Osteoblast (primary cell): ENCODE data around the gene RESP18. TPM values are rescaled to one million over a fixed set of nuclear protein-coding genes. Genes with fewer than 3 reads are reported as not detected.
A peak's percentile ranks its signal among the peaks of the same experiment; 100 is the strongest.

Experiments
- DNase-seq: peaks from one replicate; pipeline ENCODE4 v3.0.0; 2011; ENCODE audit warnings: low spot score, mixed read lengths; ENCODE audit not compliant: insufficient read length; ENCODE audit errors: missing footprints
- H2AFZ ChIP-seq: 2 replicates; pipeline ENCODE4 v1.6.0; 2011; ENCODE audit warnings: mild to moderate bottlenecking, low read length
- H3K27ac ChIP-seq: 2 replicates; pipeline ENCODE4 v1.5.1; 2011; ENCODE audit warnings: mild to moderate bottlenecking, low read depth, low read length, moderate library complexity
- H3K27me3 ChIP-seq: 2 replicates; pipeline ENCODE4 v1.6.0; 2012; ENCODE audit warnings: mild to moderate bottlenecking, control low read depth, inconsistent platforms, low read length, moderate library complexity; ENCODE audit not compliant: insufficient read depth
- H3K36me3 ChIP-seq: 2 replicates; pipeline ENCODE4 v1.5.1; 2011; ENCODE audit warnings: mild to moderate bottlenecking, low read length, control low read depth, moderate library complexity; ENCODE audit not compliant: insufficient read depth
- H3K4me1 ChIP-seq: 2 replicates; pipeline ENCODE4 v1.5.1; 2011; ENCODE audit warnings: mild to moderate bottlenecking, low read length, control low read depth, moderate library complexity; ENCODE audit not compliant: insufficient read depth
- H3K4me2 ChIP-seq: 2 replicates; pipeline ENCODE4 v1.6.0; 2011; ENCODE audit warnings: mild to moderate bottlenecking, low read length; ENCODE audit not compliant: insufficient read depth
- H3K4me3 ChIP-seq: fragments of 200-600 bp; sonication (generic); 3 replicates; pipeline ENCODE4 v1.5.1; 2012; ENCODE audit warnings: mild to moderate bottlenecking, low read length, inconsistent platforms; ENCODE audit not compliant: insufficient read depth
- H3K79me2 ChIP-seq: 2 replicates; pipeline ENCODE4 v1.6.0; 2012; ENCODE audit warnings: mild to moderate bottlenecking, low read length, control low read depth, inconsistent platforms; ENCODE audit not compliant: insufficient read depth
- H3K9me3 ChIP-seq: 2 replicates; pipeline ENCODE4 v1.5.1; 2011; ENCODE audit warnings: low read depth, low read length, control low read depth
- H4K20me1 ChIP-seq: 2 replicates; pipeline ENCODE4 v1.6.0; 2012; ENCODE audit warnings: mild to moderate bottlenecking, low read length, control low read depth; ENCODE audit not compliant: insufficient read depth
- small RNA-seq: library from RNA; depleted of rRNA; stranded (forward); fragments of <200 nt; gene quantifications from one replicate; pipeline ENCODE3, GENCODE V24; 2012
- total RNA-seq: library from RNA; depleted of rRNA; stranded (reverse); fragments of >200 nt; gene quantifications from 2 replicates; pipeline ENCODE4 v1.2.3, GENCODE V29; 2012
- TF ChIP-seq, protein P1 (sequence below): IDR thresholded peaks from 2 replicates; pipeline ENCODE4 v1.5.1; 2011; ENCODE audit warnings: mild to moderate bottlenecking, low read depth, low read length, moderate library complexity; ENCODE audit errors: extremely low read depth

RESP18 gene
- total RNA-seq, 1 donor: not detected

GRCh38 chr2:219279151-219279915 is 53.2 kb downstream of the RESP18 start, which contains the start of gene DNAJB2:
Gene DNAJB2 (plus strand): TSS chr2:219279366. CDS start chr2:219279834, 468 bp downstream.
- H3K4me1 ChIP-seq: peaks cover 31% of the 10 kb centered on the region
- peak within 1 kb of the TSS; percentile 75 for H3K4me3 ChIP-seq
- H3K36me3 ChIP-seq: peaks cover 28% of the 10 kb centered on the region
- H4K20me1 ChIP-seq: peaks cover 2% of the 10 kb centered on the region
- H2AFZ ChIP-seq: peak within 1 kb of the TSS; percentile 40
- peaks cover 15% of the 10 kb centered on the region for H3K79me2 ChIP-seq
- H3K4me2 ChIP-seq: peak within 1 kb of the TSS; percentile 91
- TF ChIP-seq, protein P1, sequence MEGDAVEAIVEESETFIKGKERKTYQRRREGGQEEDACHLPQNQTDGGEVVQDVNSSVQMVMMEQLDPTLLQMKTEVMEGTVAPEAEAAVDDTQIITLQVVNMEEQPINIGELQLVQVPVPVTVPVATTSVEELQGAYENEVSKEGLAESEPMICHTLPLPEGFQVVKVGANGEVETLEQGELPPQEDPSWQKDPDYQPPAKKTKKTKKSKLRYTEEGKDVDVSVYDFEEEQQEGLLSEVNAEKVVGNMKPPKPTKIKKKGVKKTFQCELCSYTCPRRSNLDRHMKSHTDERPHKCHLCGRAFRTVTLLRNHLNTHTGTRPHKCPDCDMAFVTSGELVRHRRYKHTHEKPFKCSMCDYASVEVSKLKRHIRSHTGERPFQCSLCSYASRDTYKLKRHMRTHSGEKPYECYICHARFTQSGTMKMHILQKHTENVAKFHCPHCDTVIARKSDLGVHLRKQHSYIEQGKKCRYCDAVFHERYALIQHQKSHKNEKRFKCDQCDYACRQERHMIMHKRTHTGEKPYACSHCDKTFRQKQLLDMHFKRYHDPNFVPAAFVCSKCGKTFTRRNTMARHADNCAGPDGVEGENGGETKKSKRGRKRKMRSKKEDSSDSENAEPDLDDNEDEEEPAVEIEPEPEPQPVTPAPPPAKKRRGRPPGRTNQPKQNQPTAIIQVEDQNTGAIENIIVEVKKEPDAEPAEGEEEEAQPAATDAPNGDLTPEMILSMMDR: peak; percentile 26
- no peaks in the 10 kb centered on the region for H3K9me3 ChIP-seq
- no peaks in the 10 kb centered on the region for H3K27me3 ChIP-seq
- peak within 1 kb of the TSS; percentile 97 for H3K27ac ChIP-seq
- peak; percentile 100 for DNase-seq

DNA sequence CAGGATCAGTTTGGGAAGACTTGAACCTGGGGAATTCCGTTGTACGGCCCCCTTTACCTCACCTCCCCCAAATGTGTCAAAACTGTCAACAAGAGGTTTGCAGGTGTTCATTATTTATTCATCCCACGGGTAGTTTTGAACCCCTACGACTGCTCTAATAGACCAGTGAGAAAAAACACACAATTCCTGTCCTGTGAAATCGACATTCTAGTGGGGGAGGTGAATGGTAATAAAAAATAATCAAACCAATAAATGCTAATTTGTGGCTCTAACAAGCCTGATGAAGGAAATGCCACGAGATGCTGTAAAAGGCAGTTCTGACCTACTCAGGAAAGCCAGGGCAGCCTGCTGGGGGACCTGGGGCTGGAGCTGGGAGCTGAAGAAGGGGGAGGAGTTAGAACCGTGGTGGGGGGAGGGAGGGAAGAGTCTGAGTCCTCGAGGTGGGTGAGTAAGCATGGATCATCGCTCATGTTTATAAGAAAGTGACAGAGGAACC is 53.8 kb downstream of the RESP18 start:
- peaks cover 2% of the 10 kb centered on the region for H4K20me1 ChIP-seq
- H2AFZ ChIP-seq: peak overlapping the region; percentile 2
- H3K36me3 ChIP-seq: peaks cover 26% of the 10 kb centered on the region
- peak overlapping the region; percentile 97 for H3K27ac ChIP-seq
- TF ChIP-seq, protein P1: no peak
- no peaks in the 10 kb centered on the region for H3K27me3 ChIP-seq
- H3K4me1 ChIP-seq: peaks cover 37% of the 10 kb centered on the region
- peak overlapping the region; percentile 75 for H3K4me3 ChIP-seq
- peaks cover 15% of the 10 kb centered on the region for H3K79me2 ChIP-seq
- H3K9me3 ChIP-seq: no peaks in the 10 kb centered on the region
- H3K4me2 ChIP-seq: peak overlapping the region; percentile 81
- no peak for DNase-seq

DNA sequence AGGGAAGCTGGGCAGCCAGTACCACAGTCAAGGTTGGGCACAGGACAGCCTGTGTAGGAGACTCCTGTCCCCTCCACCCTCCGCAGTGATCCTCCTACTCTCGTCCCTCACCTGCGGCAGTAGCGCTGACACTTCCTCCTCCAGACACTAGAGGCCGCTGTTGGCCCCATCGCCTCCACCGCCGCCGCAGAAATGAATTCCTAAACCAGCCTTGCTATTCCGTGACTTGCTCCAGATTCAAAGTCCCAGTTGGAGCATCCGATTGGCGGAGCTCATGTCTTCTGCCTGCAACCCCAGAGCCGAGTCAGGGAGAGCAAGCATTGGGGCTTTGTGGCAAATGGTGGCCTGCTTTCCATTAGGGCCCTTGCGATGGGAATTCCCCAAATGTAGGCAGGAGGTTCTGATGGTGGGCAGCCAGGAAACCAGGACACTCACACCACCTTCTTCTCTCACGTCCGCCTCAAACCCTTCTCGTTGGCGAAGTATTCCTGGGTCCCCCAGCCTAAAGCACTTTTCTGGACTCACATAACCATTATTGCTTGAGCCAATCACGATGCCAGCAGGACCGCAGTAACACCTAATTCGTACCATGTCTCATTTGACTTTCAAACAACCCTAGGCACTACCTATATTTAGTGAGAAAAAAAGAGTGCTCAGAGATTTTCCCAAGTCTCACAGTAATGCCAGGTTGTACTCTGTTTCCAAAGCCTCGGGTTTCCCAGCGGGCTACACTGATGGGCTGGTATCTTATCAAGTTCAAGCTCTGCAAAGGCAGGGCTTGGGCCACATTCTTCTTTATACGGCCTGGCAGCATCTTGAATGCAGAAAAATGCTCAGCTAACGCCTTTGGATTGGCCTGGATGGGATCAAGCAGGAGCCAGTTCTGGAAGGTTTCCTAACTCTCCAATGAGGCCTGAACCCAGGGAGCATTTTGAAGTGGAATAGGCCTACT is 54.6 kb downstream of the RESP18 start:
- DNase-seq: peak; percentile 92
- peak overlapping the region; percentile 97 for H3K27ac ChIP-seq
- H3K4me1 ChIP-seq: peaks cover 40% of the 10 kb centered on the region
- H3K79me2 ChIP-seq: peaks cover 15% of the 10 kb centered on the region
- H3K36me3 ChIP-seq: peaks cover 22% of the 10 kb centered on the region
- TF ChIP-seq, protein P1: peak; percentile 99
- H3K27me3 ChIP-seq: no peaks in the 10 kb centered on the region
- peak overlapping the region; percentile 81 for H3K4me2 ChIP-seq
- H3K4me3 ChIP-seq: peak overlapping the region; percentile 75
- peaks cover 2% of the 10 kb centered on the region for H4K20me1 ChIP-seq
- peak overlapping the region; percentile 91 for H2AFZ ChIP-seq
- H3K9me3 ChIP-seq: no peaks in the 10 kb centered on the region

Small RNA genes within 50 kb of the gene (small RNA-seq; reads per million reads assigned to genes)
- gene AC053503.3 (not detected), gene MIR153-1 (not detected)

Other genes with a start within 250 kb of the RESP18 start
- 21.7 and 23.0 TPM in 2 replicates for gene NHEJ1, start 171.9 kb downstream of the RESP18 start, total RNA-seq
- 1.4 and 1.5 TPM in 2 replicates for gene SLC23A3, start 162.7 kb downstream of the RESP18 start, total RNA-seq
- 26.1 and 26.5 TPM in 2 replicates for gene CNPPD1, start 155.8 kb downstream of the RESP18 start, total RNA-seq
- 109 and 121 TPM in 2 replicates for gene RETREG2, start 154.5 kb downstream of the RESP18 start, total RNA-seq
- 25.0 and 26.5 TPM in 2 replicates for gene ZFAND2B, start 126.0 kb downstream of the RESP18 start, total RNA-seq
- gene ABCB6, start 113.8 kb downstream of the RESP18 start, total RNA-seq: 26.2 and 28.2 TPM in 2 replicates
- gene ATG9A, start 103.1 kb downstream of the RESP18 start, total RNA-seq: 56.0 and 60.8 TPM in 2 replicates
- 35.1 TPM in 2 replicates for gene ANKZF1, start 102.9 kb downstream of the RESP18 start, total RNA-seq
- gene GLB1L, start 87.3 kb downstream of the RESP18 start, total RNA-seq: 13.0 and 21.0 TPM in 2 replicates
- 29.5 and 31.8 TPM in 2 replicates for gene STK16, start 87.3 kb downstream of the RESP18 start, total RNA-seq
- not detected in 2 replicates for gene TUBA4B, start 79.5 kb downstream of the RESP18 start, total RNA-seq
- 11.9 and 13.6 TPM in 2 replicates for gene TUBA4A, start 78.8 kb downstream of the RESP18 start, total RNA-seq
- gene DNAJB2, start 53.4 kb downstream of the RESP18 start, total RNA-seq: 33.3 and 41.3 TPM in 2 replicates
- under 0.01 and 1.2 TPM in 2 replicates for gene PTPRN, start 23.3 kb downstream of the RESP18 start, total RNA-seq
- 60.7 and 67.3 TPM in 2 replicates for gene DNPEP, start 55.2 kb upstream of the RESP18 start, total RNA-seq
- 0.72 and 1.2 TPM in 2 replicates for gene DES, start 85.6 kb upstream of the RESP18 start, total RNA-seq
- gene SPEG, start 102.1 kb upstream of the RESP18 start, total RNA-seq: 24.2 and 26.4 TPM in 2 replicates
- 46.0 and 46.3 TPM in 2 replicates for gene GMPPA, start 166.1 kb upstream of the RESP18 start, total RNA-seq
- gene ASIC4, start 181.7 kb upstream of the RESP18 start, total RNA-seq: under 0.01 TPM in 1 of 2 replicates, not detected in the other
- gene CHPF, start 211.1 kb upstream of the RESP18 start, total RNA-seq: 192 and 221 TPM in 2 replicates
- gene TMEM198, start 211.3 kb upstream of the RESP18 start, total RNA-seq: 1.1 and 1.5 TPM in 2 replicates
- gene OBSL1, start 238.8 kb upstream of the RESP18 start, total RNA-seq: 60.4 and 65.9 TPM in 2 replicates
- gene INHA, start 239.6 kb upstream of the RESP18 start, total RNA-seq: under 0.01 and 0.29 TPM in 2 replicates